Stimulated activated CD8-positive, alpha-beta memory T cell treated with anti-CD3 and anti-CD28 coated beads, Interleukin-12 subunit alpha, Interleukin-12 subunit beta, amount 100 ng/mL, for 4 hours (primary cell): ENCODE data around the gene TMEM132D.

Experiments
- DNase-seq: peaks from one replicate; pipeline ENCODE4 v3.0.0-alpha.2; 2020; ENCODE audit warnings: low read depth

TMEM132D gene

DNA sequence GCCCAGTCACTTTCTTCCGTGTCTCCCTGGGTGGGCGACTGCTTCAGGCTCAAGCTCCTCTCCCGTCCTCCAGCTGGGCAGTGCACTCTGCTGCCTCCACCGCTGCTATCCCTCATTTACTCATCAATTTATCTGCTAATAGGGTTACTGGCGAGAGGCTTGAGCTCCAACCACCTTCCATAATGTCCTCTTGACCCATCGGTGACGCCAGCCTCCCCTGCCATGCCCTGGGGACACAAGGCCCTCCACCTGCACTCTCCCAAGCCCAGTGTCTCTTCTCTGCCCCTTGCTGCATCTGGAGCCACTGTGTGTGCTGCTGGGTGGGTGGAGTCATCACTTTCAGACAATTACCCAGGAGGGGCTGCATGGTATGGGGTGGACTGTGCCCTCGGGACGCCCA, 78.5 kb downstream of the TMEM132D start:
- DNase-seq: no peak

- DNase-seq: no peak
These were observed 81.9 kb downstream of the TMEM132D start for GRCh38 chr12:129821964-129822363.

- DNase-seq: no peak
These were observed 84.4 kb downstream of the TMEM132D start for GRCh38 chr12:129819391-129819790.

DNA sequence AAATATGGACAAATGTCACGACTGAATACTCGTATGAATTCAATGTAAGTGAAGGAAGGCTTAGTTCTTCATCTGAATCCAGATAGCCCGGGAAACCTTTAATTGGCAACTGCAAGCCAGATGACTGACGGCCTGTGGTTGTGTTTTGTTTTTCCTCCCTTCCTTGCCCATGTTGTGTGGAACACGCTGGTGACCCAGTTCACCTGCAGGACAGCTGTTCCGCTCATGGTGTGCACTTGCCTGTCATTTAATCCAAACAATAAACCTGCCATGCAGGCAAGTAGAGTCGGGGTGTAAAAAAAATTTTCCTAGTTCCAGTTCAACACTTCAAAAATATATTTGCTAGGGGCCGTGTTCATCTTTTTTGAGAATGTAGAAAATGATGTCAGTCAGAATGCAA, 88.0 kb downstream of the TMEM132D start:
- no peak for DNase-seq

- DNase-seq: no peak
These were observed 91.9 kb downstream of the TMEM132D start for GRCh38 chr12:129811963-129812362.

- DNase-seq: no peak
These were observed 96.7 kb downstream of the TMEM132D start for GRCh38 chr12:129807136-129807535.

DNA sequence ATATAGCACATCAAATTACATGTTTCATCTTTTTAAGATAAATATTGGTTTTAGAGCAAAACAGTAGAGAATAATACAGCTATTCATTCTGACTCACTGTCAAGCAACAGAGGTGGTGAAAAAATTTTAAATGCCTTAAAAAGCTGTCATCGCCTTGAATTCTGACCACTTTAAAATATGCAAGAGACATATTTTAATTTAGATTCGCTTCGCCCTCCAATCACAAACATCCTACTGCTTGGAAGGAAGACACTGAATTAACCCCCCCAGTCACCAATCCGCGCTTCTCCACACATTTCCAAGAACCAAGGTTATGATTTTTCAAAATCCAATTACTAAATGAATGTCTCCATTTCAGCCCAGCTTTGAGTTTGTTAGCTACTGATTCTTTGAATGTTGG, 112.4 kb downstream of the TMEM132D start:
- DNase-seq: no peak

DNA sequence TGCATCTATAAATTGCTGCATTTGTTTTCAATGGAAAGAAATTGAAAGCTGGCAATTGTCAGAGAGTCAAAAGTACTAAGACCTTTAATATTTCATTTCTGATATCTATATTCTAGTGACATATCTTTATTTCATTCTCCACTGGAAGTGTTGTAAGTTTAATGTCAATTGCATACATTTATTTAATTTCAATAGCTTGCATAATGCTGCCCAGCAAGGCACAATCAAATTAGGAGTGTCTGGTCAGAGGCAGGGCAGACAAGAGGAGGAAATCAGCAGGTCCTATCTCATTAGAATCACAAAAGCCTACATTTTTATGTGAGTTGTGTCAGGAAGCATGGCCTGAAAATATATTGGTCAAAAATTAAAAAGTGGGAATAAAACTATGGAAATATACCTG, 112.9 kb downstream of the TMEM132D start:
- DNase-seq: no peak

DNA sequence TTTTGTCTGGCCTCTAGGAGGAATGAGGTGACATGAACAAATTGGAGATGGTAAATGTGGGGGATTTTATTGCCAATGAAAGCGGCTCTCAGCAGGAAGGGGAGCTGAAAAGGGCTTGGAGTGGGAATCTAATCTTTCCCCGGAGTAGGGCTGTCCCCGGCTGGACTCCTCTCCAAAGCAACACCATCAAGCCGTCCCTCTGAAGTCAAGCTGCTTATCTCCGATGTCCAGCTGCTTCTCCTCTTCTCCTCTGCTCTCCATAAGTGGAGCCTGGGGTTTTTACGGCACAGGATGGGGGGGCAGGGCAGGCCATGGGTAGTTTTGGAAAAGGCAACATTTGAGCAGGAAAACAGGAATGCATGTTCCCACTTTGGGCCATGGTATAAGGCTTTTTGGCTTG, 113.5 kb downstream of the TMEM132D start:
- no peak for DNase-seq

GRCh38 chr12:129789921-129790320, 113.9 kb downstream of the TMEM132D start:
- DNase-seq: no peak

- DNase-seq: no peak
These were observed 115.2 kb downstream of the TMEM132D start for GRCh38 chr12:129788506-129789084.

DNA sequence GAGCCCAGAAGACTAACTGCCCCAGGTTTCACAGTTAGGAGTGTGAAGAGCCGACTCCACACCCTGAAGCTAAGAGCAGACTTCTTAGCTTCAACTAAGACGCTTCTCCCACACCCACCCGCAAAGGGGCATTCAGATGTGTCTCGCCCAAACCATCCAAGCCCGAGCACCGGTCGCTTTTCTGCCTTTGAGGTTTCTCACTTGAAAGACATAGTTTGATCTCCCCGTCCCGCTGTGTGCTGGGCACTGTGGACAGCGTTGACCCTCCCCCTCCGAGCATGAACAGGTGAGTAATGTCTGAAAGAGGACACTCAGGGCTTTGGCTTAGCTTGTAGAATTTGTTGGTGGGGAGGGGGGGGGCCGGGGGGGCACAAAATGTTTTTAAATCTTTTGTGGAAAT, 123.8 kb downstream of the TMEM132D start:
- DNase-seq: no peak

- DNase-seq: no peak
These were observed 124.8 kb downstream of the TMEM132D start for GRCh38 chr12:129779033-129779432.

- no peak for DNase-seq
These were observed 126.7 kb downstream of the TMEM132D start for GRCh38 chr12:129776977-129777667.

DNA sequence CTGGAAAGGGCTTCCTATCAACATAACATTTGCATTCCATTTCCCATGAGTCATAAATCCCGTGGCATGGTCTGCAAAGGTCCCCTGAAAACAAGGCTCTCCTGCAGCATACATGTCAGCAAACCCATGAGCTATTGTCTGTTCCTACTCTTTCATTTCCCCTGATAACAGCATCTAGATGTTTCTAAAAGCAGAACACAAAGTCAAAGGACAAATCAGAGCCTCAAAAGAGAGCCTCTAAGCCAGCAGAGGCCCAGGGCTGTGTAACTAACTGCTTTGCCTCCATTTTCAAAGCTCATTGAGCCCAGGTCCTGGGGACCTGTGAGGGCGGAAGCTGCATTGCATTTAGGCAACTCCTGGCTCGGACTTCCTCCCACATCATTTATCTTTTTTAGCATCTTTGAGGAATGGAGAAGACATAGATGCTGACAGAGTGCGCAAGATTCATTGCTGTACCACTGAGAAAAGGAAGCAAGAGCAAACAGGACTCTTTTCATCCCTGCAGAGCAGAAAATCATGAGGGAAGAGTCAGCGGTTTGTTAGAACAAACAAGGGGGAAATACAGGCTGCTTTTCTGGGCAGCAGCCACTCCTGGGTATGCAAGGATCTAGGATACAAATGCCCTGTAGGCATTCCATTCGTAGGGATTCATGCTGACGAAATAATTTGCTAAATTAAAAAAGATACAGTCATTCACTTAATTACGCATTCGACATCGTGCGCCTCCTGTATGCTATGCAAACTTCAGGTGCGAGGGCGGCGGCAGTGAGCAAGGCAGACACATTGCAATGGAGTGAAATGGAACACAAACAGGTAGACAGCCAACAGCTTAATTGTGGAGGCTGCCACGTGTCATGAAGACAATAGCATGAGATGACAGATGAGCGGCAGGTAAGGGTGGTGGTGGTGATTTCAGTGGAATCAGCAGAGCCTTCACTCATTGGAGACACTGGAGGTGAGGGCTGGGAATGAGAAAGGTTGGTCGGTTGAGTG, 131.0 kb downstream of the TMEM132D start:
- no peak for DNase-seq

GRCh38 chr12:129771238-129771637, 132.6 kb downstream of the TMEM132D start:
- DNase-seq: no peak

DNA sequence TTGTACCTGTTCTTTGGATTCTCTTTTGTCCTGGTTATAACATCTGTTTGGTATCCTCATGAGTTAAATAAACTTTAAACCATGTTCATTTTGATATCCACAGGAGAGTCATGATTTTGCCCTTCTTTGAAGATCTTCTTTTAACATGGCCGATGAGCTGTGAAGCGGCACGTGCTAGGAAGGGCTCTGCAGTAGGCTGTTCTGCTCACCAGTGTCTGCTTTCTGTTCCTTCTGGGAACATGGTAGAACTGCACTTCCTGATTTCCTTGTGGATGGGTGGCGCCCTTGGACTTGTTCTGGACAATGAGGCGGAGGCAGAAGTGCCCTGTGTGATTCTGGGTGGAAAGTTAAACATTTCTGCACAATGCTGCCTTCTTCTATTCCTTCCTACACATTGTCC, 138.1 kb downstream of the TMEM132D start:
- no peak for DNase-seq

GRCh38 chr12:129762436-129762835, 141.4 kb downstream of the TMEM132D start:
- no peak for DNase-seq

DNA sequence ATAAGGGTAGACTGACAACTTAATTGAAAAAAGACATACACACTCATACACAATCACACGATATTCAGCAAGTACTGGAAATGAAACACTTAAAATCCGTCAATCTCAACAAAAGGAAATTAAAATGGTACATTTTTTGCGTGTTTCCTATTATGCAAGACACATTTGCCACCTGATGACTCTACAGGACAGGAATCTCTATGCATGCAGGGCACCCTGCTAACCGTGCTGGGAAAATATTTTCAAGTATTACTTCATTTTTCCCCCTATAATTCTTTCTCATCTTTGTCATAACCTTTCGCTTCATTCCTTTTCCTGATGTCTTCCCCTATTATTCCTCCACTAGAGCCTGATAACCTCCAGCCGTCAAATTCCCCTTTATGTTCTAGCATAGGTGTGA, 150.2 kb downstream of the TMEM132D start:
- no peak for DNase-seq

DNA sequence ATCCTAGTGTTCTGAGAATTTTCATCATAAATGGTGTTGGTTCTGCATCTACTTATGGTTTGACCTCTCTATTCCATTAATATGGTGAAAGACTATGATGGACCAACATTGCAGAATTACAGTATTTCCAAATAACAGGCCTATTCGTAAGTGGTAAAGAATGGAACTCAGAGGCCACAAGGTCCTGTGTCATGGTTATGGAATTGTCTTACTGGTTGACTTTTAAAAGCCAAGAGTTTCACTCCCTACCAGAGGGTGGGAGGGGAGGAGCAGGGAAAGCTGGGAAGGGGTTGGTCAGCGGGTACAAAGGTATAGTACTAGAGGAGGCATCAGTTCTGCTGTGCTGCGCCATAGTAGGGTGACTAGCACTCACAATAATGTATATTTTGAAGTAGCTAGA, 153.4 kb downstream of the TMEM132D start:
- no peak for DNase-seq

- DNase-seq: no peak
These were observed 157.5 kb downstream of the TMEM132D start for GRCh38 chr12:129746318-129746717.

DNA sequence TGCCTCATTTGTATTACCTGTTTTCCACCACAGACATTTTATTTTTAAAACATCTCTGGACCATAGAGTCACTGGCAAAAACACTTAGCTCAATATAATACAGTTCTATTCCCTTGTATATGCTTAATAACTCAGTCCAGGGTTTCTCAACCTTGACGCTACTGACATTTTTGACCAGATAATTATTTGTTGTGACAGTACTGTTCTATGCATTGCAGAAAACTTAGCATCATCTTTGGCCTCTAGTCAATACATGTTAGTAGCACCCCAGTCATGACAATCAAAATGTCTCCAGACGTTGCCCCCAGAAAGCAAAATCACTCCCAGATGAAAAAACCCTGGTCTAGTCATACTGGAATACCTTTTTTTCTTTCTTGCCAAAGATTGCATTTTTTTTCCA, 174.7 kb downstream of the TMEM132D start:
- DNase-seq: no peak

DNA sequence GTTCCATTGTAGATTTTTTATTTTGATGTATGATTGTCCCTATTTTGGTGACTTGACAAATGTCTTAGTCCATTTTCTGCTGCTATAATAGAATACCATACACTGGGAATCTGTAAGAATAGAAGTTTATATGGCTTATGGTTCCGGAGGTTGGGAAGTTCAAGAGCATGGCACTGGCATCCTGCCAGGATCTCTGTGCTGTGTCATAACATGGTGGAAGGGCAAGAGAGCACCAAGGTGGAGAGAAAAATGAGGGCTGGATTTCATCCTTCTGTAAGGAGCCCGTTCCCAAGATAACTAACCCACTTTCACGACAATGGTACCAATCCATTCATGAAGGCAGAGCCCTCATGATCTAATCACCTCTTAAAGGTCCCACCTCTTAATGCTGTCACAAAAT, 176.7 kb downstream of the TMEM132D start:
- no peak for DNase-seq
